ENCODE measurements around the gene CUEDC1. TPM values are rescaled to one million over a fixed set of nuclear protein-coding genes. Genes with fewer than 3 reads are reported as not detected.

Gene CUEDC1
- polyA plus RNA-seq, 4 donors = 1.6 to 14.9 (median 6.1) TPM

- Histone ChIP-seq H3K36me3 (ENCODE audit: control insufficient read depth in 3 of 3, insufficient read depth in 2 of 3, low read depth in 1 of 3, low read length in 3 of 3) (no peaks in the 10 kb centered on the region), H3K27ac (ENCODE audit: low read depth in 1 of 3, low read length in 2 of 3) (peak overlapping the region in 1 of 3 donors; percentile 39), H3K4me1 (ENCODE audit: control insufficient read depth in 3 of 3, insufficient read depth in 2 of 3, low read depth in 1 of 3, low read length in 2 of 3) (peaks cover 0 to 30% (median 8%) of the 10 kb centered on the region in 3 donors), H3K27me3 (ENCODE audit: control insufficient read depth in 3 of 3, insufficient read depth in 3 of 3, low read length in 3 of 3) (no peaks in the 10 kb centered on the region), H3K9me3 (ENCODE audit: control insufficient read depth in 2 of 2, insufficient read depth in 1 of 2, low read depth in 1 of 2, low read length in 1 of 2) (no peaks in the 10 kb centered on the region), H3K4me3 (ENCODE audit: low read depth in 1 of 3, low read length in 3 of 3) (no peak overlapping the region)
- FAIRE-seq = no peak
- 85 to 93% (median 93%) methylated on average over 12 of the region's 12 CpGs for WGBS, 3 donors
- no peak for DNase-seq
These were observed 23.6 kb downstream of the CUEDC1 start for GRCh38 chr17:57931488-57932137.

- 86 to 90% (median 88%) methylated on average over 5 of the region's 5 CpGs for WGBS, 3 donors
- no peak for FAIRE-seq
- Histone ChIP-seq H3K4me1 (ENCODE audit: control insufficient read depth in 3 of 3, insufficient read depth in 2 of 3, low read depth in 1 of 3, low read length in 2 of 3) (peaks cover 0 to 18% (median 0%) of the 10 kb centered on the region in 3 donors), H3K27me3 (ENCODE audit: control insufficient read depth in 3 of 3, insufficient read depth in 3 of 3, low read length in 3 of 3) (no peaks in the 10 kb centered on the region), H3K36me3 (ENCODE audit: control insufficient read depth in 3 of 3, insufficient read depth in 2 of 3, low read depth in 1 of 3, low read length in 3 of 3) (no peaks in the 10 kb centered on the region), H3K9me3 (ENCODE audit: control insufficient read depth in 2 of 2, insufficient read depth in 1 of 2, low read depth in 1 of 2, low read length in 1 of 2) (no peaks in the 10 kb centered on the region), H3K4me3 (ENCODE audit: low read depth in 1 of 3, low read length in 3 of 3) (no peak overlapping the region), H3K27ac (ENCODE audit: low read depth in 1 of 3, low read length in 2 of 3) (peak overlapping the region in 1 of 3 donors; percentile 13)
- no peak for DNase-seq
These were observed 25.0 kb downstream of the CUEDC1 start for GRCh38 chr17:57930239-57930638.

- no peak overlapping the region for H3K27ac ChIP-seq (ENCODE audit: low read depth in 1 of 3, low read length in 2 of 3)
- no peak for FAIRE-seq
- 58 to 76% (median 65%) methylated on average over 4 of the region's 4 CpGs for WGBS, 3 donors
These were observed 25.8 kb downstream of the CUEDC1 start for GRCh38 chr17:57929386-57929785.

DNA sequence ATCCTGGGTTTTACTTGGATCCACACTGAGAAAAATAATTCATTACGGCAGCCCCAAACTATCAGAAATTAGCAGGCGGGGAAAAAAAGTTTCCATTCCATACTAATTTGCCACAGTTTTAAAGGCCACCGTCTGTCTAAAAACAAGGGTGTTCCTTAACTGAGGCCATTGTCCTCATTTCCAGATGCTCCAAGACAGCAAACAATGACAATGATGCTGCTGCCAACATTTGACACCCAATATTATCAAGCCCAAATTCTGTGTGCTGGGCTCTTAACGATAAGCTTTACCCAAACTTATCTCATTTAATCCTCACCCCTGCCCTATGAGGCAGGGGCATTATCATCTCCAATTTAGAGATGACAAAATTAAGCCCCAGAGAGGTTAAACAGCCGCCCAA is 26.3 kb downstream of the CUEDC1 start:
- Histone ChIP-seq H3K9me3 (ENCODE audit: control insufficient read depth in 2 of 2, insufficient read depth in 1 of 2, low read depth in 1 of 2, low read length in 1 of 2) (no peaks in the 10 kb centered on the region), H3K4me3 (ENCODE audit: low read depth in 1 of 3, low read length in 3 of 3) (no peak overlapping the region), H3K27ac (ENCODE audit: low read depth in 1 of 3, low read length in 2 of 3) (no peak overlapping the region), H3K36me3 (ENCODE audit: control insufficient read depth in 3 of 3, insufficient read depth in 2 of 3, low read depth in 1 of 3, low read length in 3 of 3) (no peaks in the 10 kb centered on the region), H3K4me1 (ENCODE audit: control insufficient read depth in 3 of 3, insufficient read depth in 2 of 3, low read depth in 1 of 3, low read length in 2 of 3) (peaks cover 0 to 14% (median 0%) of the 10 kb centered on the region in 3 donors), H3K27me3 (ENCODE audit: control insufficient read depth in 3 of 3, insufficient read depth in 3 of 3, low read length in 3 of 3) (no peaks in the 10 kb centered on the region)
- WGBS, 3 donors = 72 to 78% (median 73%) methylated on average over 5 of the region's 5 CpGs
- FAIRE-seq (no peak), DNase-seq (no peak)

More at GRCh38 chr17:57929386-57929785, 25.8 kb downstream of the CUEDC1 start:
- DNase-seq = no peak
- peaks cover 0 to 14% (median 0%) of the 10 kb centered on the region in 3 donors for H3K4me1 ChIP-seq (ENCODE audit: control insufficient read depth in 3 of 3, insufficient read depth in 2 of 3, low read depth in 1 of 3, low read length in 2 of 3)
- no peak overlapping the region for H3K4me3 ChIP-seq (ENCODE audit: low read depth in 1 of 3, low read length in 3 of 3)
- H3K36me3 ChIP-seq (ENCODE audit: control insufficient read depth in 3 of 3, insufficient read depth in 2 of 3, low read depth in 1 of 3, low read length in 3 of 3) = no peaks in the 10 kb centered on the region
- no peaks in the 10 kb centered on the region for H3K9me3 ChIP-seq (ENCODE audit: control insufficient read depth in 2 of 2, insufficient read depth in 1 of 2, low read depth in 1 of 2, low read length in 1 of 2)
- H3K27me3 ChIP-seq (ENCODE audit: control insufficient read depth in 3 of 3, insufficient read depth in 3 of 3, low read length in 3 of 3) = no peaks in the 10 kb centered on the region

DNA sequence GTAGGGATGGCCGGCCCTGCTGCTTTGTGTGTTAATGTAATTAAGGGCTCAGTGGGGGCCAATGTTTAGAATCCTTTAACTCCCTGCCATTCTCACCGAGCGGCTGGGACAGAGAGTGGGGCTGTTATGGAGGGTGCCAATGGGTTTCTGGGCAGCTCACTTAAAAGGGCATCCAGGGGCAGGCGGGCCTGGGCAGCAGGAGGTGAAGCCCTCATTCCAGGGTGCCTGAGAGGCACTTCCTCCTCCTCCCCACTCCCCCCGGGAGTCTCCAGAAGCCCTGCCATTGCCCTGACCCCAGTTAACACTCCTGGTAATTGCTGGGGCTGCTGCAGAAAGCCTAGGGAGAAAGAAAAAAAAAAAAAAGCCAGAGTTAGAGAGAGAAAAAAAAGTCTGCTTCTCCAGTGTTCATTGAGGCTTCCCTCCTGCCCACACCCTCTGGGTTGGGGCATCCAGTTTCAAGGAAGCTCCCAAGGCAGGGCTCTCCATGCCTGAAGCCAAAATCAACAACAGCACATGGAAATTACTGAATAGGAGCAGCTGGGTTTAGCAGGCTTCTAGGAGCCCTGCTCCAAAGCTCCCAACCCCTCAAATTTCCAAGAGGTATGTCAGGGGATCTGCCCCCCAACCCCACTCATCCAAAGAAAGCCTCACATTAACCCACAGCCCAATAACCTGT is 28.0 kb downstream of the CUEDC1 start:
- FAIRE-seq (no peak), DNase-seq (no peak)
- 54 to 58% (median 58%) methylated on average over 5 of the region's 5 CpGs for WGBS, 3 donors
- peaks cover 0 to 9% (median 0%) of the 10 kb centered on the region in 3 donors for H3K4me1 ChIP-seq (ENCODE audit: control insufficient read depth in 3 of 3, insufficient read depth in 2 of 3, low read depth in 1 of 3, low read length in 2 of 3)
- H3K36me3 ChIP-seq (ENCODE audit: control insufficient read depth in 3 of 3, insufficient read depth in 2 of 3, low read depth in 1 of 3, low read length in 3 of 3) = peaks cover 0 to 4% (median 0%) of the 10 kb centered on the region in 3 donors
- no peaks in the 10 kb centered on the region for H3K27me3 ChIP-seq (ENCODE audit: control insufficient read depth in 3 of 3, insufficient read depth in 3 of 3, low read length in 3 of 3)
- H3K9me3 ChIP-seq (ENCODE audit: control insufficient read depth in 2 of 2, insufficient read depth in 1 of 2, low read depth in 1 of 2, low read length in 1 of 2) = no peaks in the 10 kb centered on the region
- peak overlapping the region in 2 of 3 donors; percentile 12 to 51 for H3K27ac ChIP-seq (ENCODE audit: low read depth in 1 of 3, low read length in 2 of 3)
- H3K4me3 ChIP-seq (ENCODE audit: low read depth in 1 of 3, low read length in 3 of 3) = no peak overlapping the region

- Histone ChIP-seq H3K9me3 (ENCODE audit: control insufficient read depth in 2 of 2, insufficient read depth in 1 of 2, low read depth in 1 of 2, low read length in 1 of 2) (no peaks in the 10 kb centered on the region), H3K4me3 (ENCODE audit: low read depth in 1 of 3, low read length in 3 of 3) (no peak overlapping the region), H3K27me3 (ENCODE audit: control insufficient read depth in 3 of 3, insufficient read depth in 3 of 3, low read length in 3 of 3) (no peaks in the 10 kb centered on the region), H3K36me3 (ENCODE audit: control insufficient read depth in 3 of 3, insufficient read depth in 2 of 3, low read depth in 1 of 3, low read length in 3 of 3) (peaks cover 0 to 4% (median 0%) of the 10 kb centered on the region in 3 donors), H3K4me1 (ENCODE audit: control insufficient read depth in 3 of 3, insufficient read depth in 2 of 3, low read depth in 1 of 3, low read length in 2 of 3) (peaks cover 0 to 9% (median 0%) of the 10 kb centered on the region in 3 donors), H3K27ac (ENCODE audit: low read depth in 1 of 3, low read length in 2 of 3) (peak overlapping the region in 1 of 3 donors; percentile 12)
- DNase-seq = no peak
- FAIRE-seq = no peak
- WGBS, 3 donors = 63 to 82% (median 78%) methylated on average over 7 of the region's 7 CpGs
These were observed 28.5 kb downstream of the CUEDC1 start for GRCh38 chr17:57926723-57927047.

- no peak for FAIRE-seq
- peaks cover 0 to 4% (median 0%) of the 10 kb centered on the region in 3 donors for H3K36me3 ChIP-seq (ENCODE audit: control insufficient read depth in 3 of 3, insufficient read depth in 2 of 3, low read depth in 1 of 3, low read length in 3 of 3)
- no peaks in the 10 kb centered on the region for H3K9me3 ChIP-seq (ENCODE audit: control insufficient read depth in 2 of 2, insufficient read depth in 1 of 2, low read depth in 1 of 2, low read length in 1 of 2)
- peaks cover 0 to 13% (median 5%) of the 10 kb centered on the region in 3 donors for H3K4me1 ChIP-seq (ENCODE audit: control insufficient read depth in 3 of 3, insufficient read depth in 2 of 3, low read depth in 1 of 3, low read length in 2 of 3)
- no peak overlapping the region for H3K4me3 ChIP-seq (ENCODE audit: low read depth in 1 of 3, low read length in 3 of 3)
- H3K27me3 ChIP-seq (ENCODE audit: control insufficient read depth in 3 of 3, insufficient read depth in 3 of 3, low read length in 3 of 3) = no peaks in the 10 kb centered on the region
- DNase-seq = no peak
- peak overlapping the region in 1 of 3 donors; percentile 12 for H3K27ac ChIP-seq (ENCODE audit: low read depth in 1 of 3, low read length in 2 of 3)
- 64 to 84% (median 79%) methylated on average over 9 of the region's 9 CpGs for WGBS, 3 donors
These were observed 29.7 kb downstream of the CUEDC1 start for GRCh38 chr17:57925361-57925990.

DNA sequence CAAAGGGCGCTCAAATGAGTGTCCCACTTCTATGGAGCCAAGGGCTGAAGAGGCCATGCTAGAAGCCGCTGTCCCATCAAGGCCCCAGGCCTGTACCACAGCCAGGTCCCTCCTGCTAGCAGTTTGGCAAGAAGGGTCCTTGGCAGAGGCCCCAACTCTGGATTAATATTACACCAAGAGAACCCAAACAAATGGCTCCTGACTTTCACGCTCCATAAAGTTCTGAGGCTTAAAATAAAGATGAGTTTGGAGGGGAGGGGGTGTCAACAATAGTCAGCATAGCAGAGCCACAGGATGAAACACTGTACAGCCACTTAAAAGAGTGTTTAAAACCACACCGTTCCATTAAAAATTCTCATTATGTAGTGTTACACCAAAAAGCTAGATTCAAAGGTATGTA is 30.5 kb downstream of the CUEDC1 start:
- Histone ChIP-seq H3K36me3 (ENCODE audit: control insufficient read depth in 3 of 3, insufficient read depth in 2 of 3, low read depth in 1 of 3, low read length in 3 of 3) (peaks cover 0 to 4% (median 0%) of the 10 kb centered on the region in 3 donors), H3K4me3 (ENCODE audit: low read depth in 1 of 3, low read length in 3 of 3) (no peak overlapping the region), H3K9me3 (ENCODE audit: control insufficient read depth in 2 of 2, insufficient read depth in 1 of 2, low read depth in 1 of 2, low read length in 1 of 2) (no peaks in the 10 kb centered on the region), H3K4me1 (ENCODE audit: control insufficient read depth in 3 of 3, insufficient read depth in 2 of 3, low read depth in 1 of 3, low read length in 2 of 3) (peaks cover 0 to 13% (median 5%) of the 10 kb centered on the region in 3 donors), H3K27ac (ENCODE audit: low read depth in 1 of 3, low read length in 2 of 3) (no peak overlapping the region), H3K27me3 (ENCODE audit: control insufficient read depth in 3 of 3, insufficient read depth in 3 of 3, low read length in 3 of 3) (no peaks in the 10 kb centered on the region)
- no peak for FAIRE-seq
- 72 to 89% (median 79%) methylated on average over 4 of the region's 4 CpGs for WGBS, 3 donors
- DNase-seq = no peak
